ENCODE measurements around the gene MAPK1. TPM values are rescaled to one million over a fixed set of nuclear protein-coding genes. Genes with fewer than 3 reads are reported as not detected.

MAPK1 gene
- total and polyA plus RNA-seq, 9 of the 15 experiments (the other 6 are each of a cell fraction or from before 2014, with no cell fraction given), result 46.3 to 575 (median 283) TPM

DNA sequence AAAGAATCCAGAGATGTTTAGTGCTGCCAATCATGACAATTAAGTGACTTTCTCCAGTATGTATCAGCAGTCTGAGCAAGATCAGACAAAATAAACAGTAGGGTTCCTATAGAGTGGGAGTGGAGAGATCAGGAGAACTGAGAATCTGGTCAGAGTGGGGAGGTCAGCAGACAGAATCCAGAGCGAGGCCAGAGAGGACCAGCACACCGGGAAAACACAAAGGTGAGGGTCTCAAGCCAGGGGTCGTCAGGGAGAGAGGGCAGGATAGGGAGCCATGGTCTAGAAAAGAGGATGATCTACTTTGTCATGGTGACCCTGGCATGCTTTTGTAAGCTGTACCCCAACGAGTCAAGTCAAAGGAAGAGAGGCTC, 39.2 kb downstream of the MAPK1 start (continued):
- TF ChIP-seq, protein P1, sequence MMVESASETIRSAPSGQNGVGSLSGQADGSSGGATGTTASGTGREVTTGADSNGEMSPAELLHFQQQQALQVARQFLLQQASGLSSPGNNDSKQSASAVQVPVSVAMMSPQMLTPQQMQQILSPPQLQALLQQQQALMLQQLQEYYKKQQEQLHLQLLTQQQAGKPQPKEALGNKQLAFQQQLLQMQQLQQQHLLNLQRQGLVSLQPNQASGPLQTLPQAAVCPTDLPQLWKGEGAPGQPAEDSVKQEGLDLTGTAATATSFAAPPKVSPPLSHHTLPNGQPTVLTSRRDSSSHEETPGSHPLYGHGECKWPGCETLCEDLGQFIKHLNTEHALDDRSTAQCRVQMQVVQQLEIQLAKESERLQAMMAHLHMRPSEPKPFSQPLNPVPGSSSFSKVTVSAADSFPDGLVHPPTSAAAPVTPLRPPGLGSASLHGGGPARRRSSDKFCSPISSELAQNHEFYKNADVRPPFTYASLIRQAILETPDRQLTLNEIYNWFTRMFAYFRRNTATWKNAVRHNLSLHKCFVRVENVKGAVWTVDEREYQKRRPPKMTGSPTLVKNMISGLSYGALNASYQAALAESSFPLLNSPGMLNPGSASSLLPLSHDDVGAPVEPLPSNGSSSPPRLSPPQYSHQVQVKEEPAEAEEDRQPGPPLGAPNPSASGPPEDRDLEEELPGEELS (CRISPR knock-in tag; IDR thresholded peaks at IDR 0.05; ENCODE audit: borderline replicate concordance), result no peak
- TF ChIP-seq ETS2 (tag; IDR thresholded peaks at IDR 0.05; ENCODE audit: borderline replicate concordance, poor library complexity, severe bottlenecking) (no peak), POLR2G (IDR thresholded peaks at IDR 0.05; ENCODE audit: low read depth, low read length) (no peak), CXXC5 (CRISPR knock-in tag; IDR thresholded peaks at IDR 0.05) (no peak), NCOA6 (IDR thresholded peaks at IDR 0.05) (no peak), STAG1 (CRISPR knock-in tag; IDR thresholded peaks at IDR 0.05; ENCODE audit: borderline replicate concordance) (no peak), GABPB1 (CRISPR knock-in tag; IDR thresholded peaks at IDR 0.05) (peak; percentile 57; the same call in 1 of the 2 replicates), EGR1 (conservative IDR thresholded peaks at IDR 0.05) (no peak), PURB (CRISPR knock-in tag; IDR thresholded peaks at IDR 0.05; ENCODE audit: low read depth) (no peak), CREB1 (IDR thresholded peaks at IDR 0.05) (no peak), CREB1 (CRISPR knock-in tag; IDR thresholded peaks at IDR 0.05) (0 out of 2 replicates have a peak, but pooled peaks have one; percentile 20), ASH1L (IDR thresholded peaks at IDR 0.05; ENCODE audit: borderline replicate concordance, low read depth, partially characterized antibody) (no peak), ZNF583 (CRISPR knock-in tag; IDR thresholded peaks at IDR 0.05) (no peak), POU5F1 (IDR thresholded peaks at IDR 0.05; ENCODE audit: borderline replicate concordance, low read depth, low read length, partially characterized antibody) (no peak), MCM7 (IDR thresholded peaks at IDR 0.05) (no peak), SRSF7 (optimal IDR thresholded peaks at IDR 0.05; ENCODE audit: low read depth, low read length) (no peak), ZNF75A (CRISPR knock-in tag; IDR thresholded peaks at IDR 0.05) (no peak), ATF1 (CRISPR knock-in tag; IDR thresholded peaks at IDR 0.05) (no peak), ATF1 (tag; IDR thresholded peaks at IDR 0.05) (no peak), KLF1 (tag; IDR thresholded peaks at IDR 0.05) (no peak), ZC3H11A (IDR thresholded peaks at IDR 0.05; ENCODE audit: low read depth, low read length) (no peak), RBM14 (IDR thresholded peaks at IDR 0.05; ENCODE audit: borderline replicate concordance, insufficient read depth, low read depth, low read length) (no peak)
- TF ChIP-seq, protein P2, sequence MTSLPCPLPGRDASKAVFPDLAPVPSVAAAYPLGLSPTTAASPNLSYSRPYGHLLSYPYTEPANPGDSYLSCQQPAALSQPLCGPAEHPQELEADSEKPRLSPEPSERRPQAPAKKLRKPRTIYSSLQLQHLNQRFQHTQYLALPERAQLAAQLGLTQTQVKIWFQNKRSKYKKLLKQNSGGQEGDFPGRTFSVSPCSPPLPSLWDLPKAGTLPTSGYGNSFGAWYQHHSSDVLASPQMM (CRISPR knock-in tag; IDR thresholded peaks at IDR 0.05), result no peak
- TF ChIP-seq, protein P3, sequence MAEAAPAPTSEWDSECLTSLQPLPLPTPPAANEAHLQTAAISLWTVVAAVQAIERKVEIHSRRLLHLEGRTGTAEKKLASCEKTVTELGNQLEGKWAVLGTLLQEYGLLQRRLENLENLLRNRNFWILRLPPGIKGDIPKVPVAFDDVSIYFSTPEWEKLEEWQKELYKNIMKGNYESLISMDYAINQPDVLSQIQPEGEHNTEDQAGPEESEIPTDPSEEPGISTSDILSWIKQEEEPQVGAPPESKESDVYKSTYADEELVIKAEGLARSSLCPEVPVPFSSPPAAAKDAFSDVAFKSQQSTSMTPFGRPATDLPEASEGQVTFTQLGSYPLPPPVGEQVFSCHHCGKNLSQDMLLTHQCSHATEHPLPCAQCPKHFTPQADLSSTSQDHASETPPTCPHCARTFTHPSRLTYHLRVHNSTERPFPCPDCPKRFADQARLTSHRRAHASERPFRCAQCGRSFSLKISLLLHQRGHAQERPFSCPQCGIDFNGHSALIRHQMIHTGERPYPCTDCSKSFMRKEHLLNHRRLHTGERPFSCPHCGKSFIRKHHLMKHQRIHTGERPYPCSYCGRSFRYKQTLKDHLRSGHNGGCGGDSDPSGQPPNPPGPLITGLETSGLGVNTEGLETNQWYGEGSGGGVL (CRISPR knock-in tag; IDR thresholded peaks at IDR 0.05), result no peak
- TF ChIP-seq, protein P4, sequence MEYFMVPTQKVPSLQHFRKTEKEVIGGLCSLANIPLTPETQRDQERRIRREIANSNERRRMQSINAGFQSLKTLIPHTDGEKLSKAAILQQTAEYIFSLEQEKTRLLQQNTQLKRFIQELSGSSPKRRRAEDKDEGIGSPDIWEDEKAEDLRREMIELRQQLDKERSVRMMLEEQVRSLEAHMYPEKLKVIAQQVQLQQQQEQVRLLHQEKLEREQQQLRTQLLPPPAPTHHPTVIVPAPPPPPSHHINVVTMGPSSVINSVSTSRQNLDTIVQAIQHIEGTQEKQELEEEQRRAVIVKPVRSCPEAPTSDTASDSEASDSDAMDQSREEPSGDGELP (CRISPR knock-in tag; IDR thresholded peaks at IDR 0.05; ENCODE audit: borderline replicate concordance), result 0 out of 2 replicates have a peak, but pooled peaks have one; percentile 25
- TF ChIP-seq, protein P5, sequence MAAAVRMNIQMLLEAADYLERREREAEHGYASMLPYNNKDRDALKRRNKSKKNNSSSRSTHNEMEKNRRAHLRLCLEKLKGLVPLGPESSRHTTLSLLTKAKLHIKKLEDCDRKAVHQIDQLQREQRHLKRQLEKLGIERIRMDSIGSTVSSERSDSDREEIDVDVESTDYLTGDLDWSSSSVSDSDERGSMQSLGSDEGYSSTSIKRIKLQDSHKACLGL (CRISPR knock-in tag; IDR thresholded peaks at IDR 0.05; ENCODE audit: borderline replicate concordance, poor library complexity, severe bottlenecking), result no peak
